ENCODE results near the gene STARD10. TPM values are rescaled to one million over a fixed set of nuclear protein-coding genes. Genes with fewer than 3 reads are reported as not detected.
A peak's percentile ranks its signal among the peaks of the same experiment; 100 is the strongest.

Gene STARD10
- total and polyA plus RNA-seq, 9 donors: 36.8 to 56.1 (median 45.8) TPM

- Histone ChIP-seq H3K36me3 (no peaks in the 10 kb centered on the region), H3K9me3 (no peaks in the 10 kb centered on the region), H3K4me3 (no peak overlapping the region), H3K27ac (no peak overlapping the region), H3K4me1 (ENCODE audit: insufficient read depth) (peaks cover 3% of the 10 kb centered on the region), H3K27me3 (no peaks in the 10 kb centered on the region)
- TF ChIP-seq EP300 (IDR thresholded peaks at IDR 0.05): no peak
- no peak for TF ChIP-seq CTCF (IDR thresholded peaks at IDR 0.05)
- no peak for TF ChIP-seq POLR2A (IDR thresholded peaks at IDR 0.05)
- no peak for DNase-seq
- WGBS, 3 donors: 55 to 66% (median 63%) methylated on average over 6 of the region's 6 CpGs
- intact Hi-C loops (cut with DNase I): no loop called here
Observed at GRCh38 chr11:72773696-72774095, 20.2 kb downstream of the STARD10 start.

- H3K36me3 ChIP-seq: no peaks in the 10 kb centered on the region
- WGBS, 3 donors: 6 to 16% (median 16%) methylated on average over 5 of the region's 5 CpGs
- H3K4me3 ChIP-seq: no peak overlapping the region
- H3K4me1 ChIP-seq (ENCODE audit: insufficient read depth): peaks cover 3% of the 10 kb centered on the region
- peak; percentile 62 to 74 (median 67) for DNase-seq
- no peaks in the 10 kb centered on the region for H3K9me3 ChIP-seq
- intact Hi-C loops (cut with DNase I): no loop called here
- H3K27ac ChIP-seq: no peak overlapping the region
- TF ChIP-seq CTCF (IDR thresholded peaks at IDR 0.05) (no peak), POLR2A (IDR thresholded peaks at IDR 0.05) (no peak), EP300 (IDR thresholded peaks at IDR 0.05) (no peak)
- no peaks in the 10 kb centered on the region for H3K27me3 ChIP-seq
Observed at GRCh38 chr11:72773291-72773690, 20.6 kb downstream of the STARD10 start.

- intact Hi-C loops (cut with DNase I): no loop called here
- no peaks in the 10 kb centered on the region for H3K27me3 ChIP-seq
- no peak for DNase-seq
- 87 to 92% (median 91%) methylated on average over 12 of the region's 12 CpGs for WGBS, 3 donors
- no peak overlapping the region for H3K4me3 ChIP-seq
- peaks cover 3% of the 10 kb centered on the region for H3K4me1 ChIP-seq (ENCODE audit: insufficient read depth)
- TF ChIP-seq POLR2A (IDR thresholded peaks at IDR 0.05) (no peak), EP300 (IDR thresholded peaks at IDR 0.05) (no peak), CTCF (IDR thresholded peaks at IDR 0.05) (no peak)
- no peak overlapping the region for H3K27ac ChIP-seq
- H3K9me3 ChIP-seq: no peaks in the 10 kb centered on the region
- H3K36me3 ChIP-seq: no peaks in the 10 kb centered on the region
Observed at GRCh38 chr11:72772059-72772458, 21.8 kb downstream of the STARD10 start.

GRCh38 chr11:72771507-72771906 is 22.3 kb downstream of the STARD10 start:
- Histone ChIP-seq H3K36me3 (no peaks in the 10 kb centered on the region), H3K4me1 (ENCODE audit: insufficient read depth) (peaks cover 3% of the 10 kb centered on the region), H3K27ac (no peak overlapping the region), H3K9me3 (no peaks in the 10 kb centered on the region), H3K4me3 (no peak overlapping the region), H3K27me3 (no peaks in the 10 kb centered on the region)
- 41 to 62% (median 50%) methylated on average over 4 of the region's 4 CpGs for WGBS, 3 donors
- TF ChIP-seq EP300 (IDR thresholded peaks at IDR 0.05): no peak
- TF ChIP-seq CTCF (IDR thresholded peaks at IDR 0.05): no peak
- no peak for TF ChIP-seq POLR2A (IDR thresholded peaks at IDR 0.05)
- intact Hi-C loops (cut with DNase I): no loop called here
- no peak for DNase-seq
